Spleen (tissue), 11 donors: Measurements from ENCODE around the gene HMGCLL1. TPM values are rescaled to one million over a fixed set of nuclear protein-coding genes. Genes with fewer than 3 reads are reported as not detected.

Experiments
- DNase-seq: peaks from one replicate; pipeline ENCODE4 v3.0.0-alpha.2; 2020
- H3K27ac ChIP-seq, 8 donors: fragments of 200-600 bp; sonication (generic) in 7 of 8; 1 replicate in 4 of 8; 2 replicates in 4 of 8; pipeline versions ENCODE4 v1.5.0 to v1.8.0; 2016 to 2021; ENCODE audit warnings: inconsistent platforms in 4 of 8, mild to moderate bottlenecking in 4 of 8, moderate library complexity in 1 of 8
- H3K27me3 ChIP-seq, 7 donors: fragments of 200-600 bp; sonication (generic) in 6 of 7; replicated peaks in 1 of 7; 1 replicate in 4 of 7; 2 replicates in 3 of 7; pipeline versions ENCODE4 v1.5.0 to v1.8.0; 2016 to 2021; ENCODE audit warnings: inconsistent platforms in 3 of 7, mild to moderate bottlenecking in 1 of 7
- H3K36me3 ChIP-seq, 6 donors: fragments of 200-600 bp; sonication (generic) in 5 of 6; 1 replicate in 4 of 6; 2 replicates in 2 of 6; pipeline versions ENCODE4 v1.5.0 to v1.8.0; 2016 to 2021; ENCODE audit warnings: inconsistent platforms in 2 of 6
- H3K4me1 ChIP-seq, 6 donors: fragments of 200-600 bp; sonication (generic) in 5 of 6; 1 replicate in 3 of 6; 2 replicates in 3 of 6; pipeline versions ENCODE4 v1.5.0 to v1.8.0; 2016 to 2021; ENCODE audit warnings: inconsistent platforms in 3 of 6
- H3K4me3 ChIP-seq, 8 donors: fragments of 200-600 bp; sonication (generic) in 7 of 8; 1 replicate in 4 of 8; 2 replicates in 4 of 8; pipeline versions ENCODE4 v1.5.0 to v1.8.0; 2016 to 2021; ENCODE audit warnings: inconsistent platforms in 4 of 8, mild to moderate bottlenecking in 4 of 8, moderate library complexity in 2 of 8
- H3K9me3 ChIP-seq, 8 donors: fragments of 200-600 bp; sonication (generic) in 7 of 8; 1 replicate in 4 of 8; 2 replicates in 4 of 8; pipeline versions ENCODE4 v1.5.0 to v1.8.0; 2016 to 2021; ENCODE audit warnings: inconsistent platforms in 4 of 8
- CTCF ChIP-seq, 11 experiments: fragments of 200-600 bp in 7 of 11; fragments of 450-650 bp in 4 of 11; sonication (generic) in 4 of 11; IDR thresholded peaks in 8 of 11; conservative IDR thresholded peaks in 3 of 11; 1 replicate in 7 of 11; 2 replicates in 4 of 11; pipeline versions ENCODE4 v1.4.0 to v1.8.0; 2016 to 2021; ENCODE audit warnings: antibody characterized with exemption in 11 of 11, inconsistent platforms in 4 of 11, mild to moderate bottlenecking in 1 of 11
- POLR2A ChIP-seq, 3 donors: fragments of 450-650 bp; IDR thresholded peaks; one replicate each; pipeline ENCODE4 v1.5.1; 2017; ENCODE audit warnings: antibody characterized with exemption in 3 of 3, mild to moderate bottlenecking in 1 of 3
- POLR2AphosphoS5 ChIP-seq, 3 donors: sonication (generic); formaldehyde crosslinking; IDR thresholded peaks; one replicate each; pipeline ENCODE4 v1.5.1; 2017; ENCODE audit warnings: antibody characterized with exemption in 3 of 3
- WGBS, 5 donors: extraction: QIAGEN DNeasy Blood & Tissue Kit in 3 of 5; methylation state at CpG; one replicate each; pipeline versions ENCODE4 v1.1.5 to v1.1.7; 2013 to 2018; 5-methylcytosine and 5-hydroxymethylcytosine counted together
- intact Hi-C: fragments of 100-400 bp; cut with DNase I; formaldehyde crosslinking; loops from one replicate; pipeline ENCODE4 v1.15.0; 2023; ENCODE audit warnings: low total_unique reads
- polyA plus RNA-seq, 3 donors: library from polyadenylated mRNA; stranded (reverse); fragments of 200-250 nt; gene quantifications; one replicate each; pipeline ENCODE4 v1.2.1, GENCODE V29; 2013
- total RNA-seq, 7 donors: library from RNA; depleted of rRNA in 3 of 7; stranded (reverse); fragments of >200 nt in 3 of 7; fragmentation: NEBNext Ultra II Directional in 4 of 7; extraction: Animal tissue kit (Norgen Biotek cat#: 25700) in 4 of 7; gene quantifications; one replicate each; pipeline versions ENCODE4 v1.1.0 to v1.2.1, GENCODE V29; 2016 to 2021
- donor health status: healthy with polysubstance abuse.
- donor health status: DM: no; HTN: no; CAD: no; lungs with moderate emphysema.
- donor health status: DM: no; HTN: no; CAD: no.
- donor health status: Bipolar disorder and iron deficiency.
- donor health status: healthy.
- donor health status: DM: no; HTN: no; CAD: no.
- donor health status: DM: yes; HTN: yes; CAD: no.

The HMGCLL1 gene
- total and polyA plus RNA-seq, 10 donors = 0.39 TPM; not detected in 9

- Histone ChIP-seq H3K27ac (no peak overlapping the region), H3K9me3 (no peaks in the 10 kb centered on the region), H3K4me3 (no peak overlapping the region), H3K27me3 (no peaks in the 10 kb centered on the region), H3K36me3 (no peaks in the 10 kb centered on the region), H3K4me1 (no peaks in the 10 kb centered on the region)
- DNase-seq = no peak
- 44 to 62% (median 52%) methylated on average over 2 of the region's 2 CpGs for WGBS, 5 donors
- intact Hi-C loops = no loop called here
- TF ChIP-seq POLR2A (IDR thresholded peaks at IDR 0.05) (no peak), POLR2AphosphoS5 (IDR thresholded peaks at IDR 0.05) (no peak), CTCF (IDR thresholded peaks at IDR 0.05 in 8 of 11, conservative IDR thresholded peaks at IDR 0.05 in 3 of 11) (no peak)
Observed at GRCh38 chr6:55433446-55434130, 145.4 kb downstream of the HMGCLL1 start.

GRCh38 chr6:55423933-55424332, 155.1 kb downstream of the HMGCLL1 start:
- 53 to 70% (median 59%) methylated on average over 2 of the region's 2 CpGs for WGBS, 5 donors
- no peak for DNase-seq
- TF ChIP-seq POLR2A (IDR thresholded peaks at IDR 0.05) (no peak), CTCF (IDR thresholded peaks at IDR 0.05 in 8 of 11, conservative IDR thresholded peaks at IDR 0.05 in 3 of 11) (no peak), POLR2AphosphoS5 (IDR thresholded peaks at IDR 0.05) (no peak)
- H3K9me3 ChIP-seq = no peaks in the 10 kb centered on the region
- no peaks in the 10 kb centered on the region for H3K36me3 ChIP-seq
- no peaks in the 10 kb centered on the region for H3K27me3 ChIP-seq
- no peak overlapping the region for H3K27ac ChIP-seq
- intact Hi-C loops = no loop called here
- no peaks in the 10 kb centered on the region for H3K4me1 ChIP-seq
- no peak overlapping the region for H3K4me3 ChIP-seq

- H3K27ac ChIP-seq = no peak overlapping the region
- intact Hi-C loops = no loop called here
- no peaks in the 10 kb centered on the region for H3K4me1 ChIP-seq
- TF ChIP-seq CTCF (IDR thresholded peaks at IDR 0.05 in 8 of 11, conservative IDR thresholded peaks at IDR 0.05 in 3 of 11) (no peak), POLR2A (IDR thresholded peaks at IDR 0.05) (no peak), POLR2AphosphoS5 (IDR thresholded peaks at IDR 0.05) (no peak)
- no peaks in the 10 kb centered on the region for H3K36me3 ChIP-seq
- H3K4me3 ChIP-seq = no peak overlapping the region
- peaks cover 0 to 20% (median 1%) of the 10 kb centered on the region in 8 donors for H3K9me3 ChIP-seq
- DNase-seq = no peak
- H3K27me3 ChIP-seq = no peaks in the 10 kb centered on the region
Observed at GRCh38 chr6:55410674-55411073, 168.3 kb downstream of the HMGCLL1 start.

- 73 to 82% (median 75%) methylated on average over 7 of the region's 7 CpGs for WGBS, 5 donors
- H3K4me3 ChIP-seq = no peak overlapping the region
- no peak overlapping the region for H3K27ac ChIP-seq
- no peak for DNase-seq
- no peaks in the 10 kb centered on the region for H3K4me1 ChIP-seq
- TF ChIP-seq CTCF (IDR thresholded peaks at IDR 0.05 in 8 of 11, conservative IDR thresholded peaks at IDR 0.05 in 3 of 11) = no peak
- no peak for TF ChIP-seq POLR2A (IDR thresholded peaks at IDR 0.05)
- TF ChIP-seq POLR2AphosphoS5 (IDR thresholded peaks at IDR 0.05) = no peak
- no peaks in the 10 kb centered on the region for H3K27me3 ChIP-seq
- intact Hi-C loops = no loop called here
- H3K36me3 ChIP-seq = no peaks in the 10 kb centered on the region
- peaks cover 0 to 5% (median 1%) of the 10 kb centered on the region in 8 donors for H3K9me3 ChIP-seq
Observed at GRCh38 chr6:55405474-55406235, 173.3 kb downstream of the HMGCLL1 start.
